Measurements from ENCODE around the gene PMM2. TPM values are rescaled to one million over a fixed set of nuclear protein-coding genes. Genes with fewer than 3 reads are reported as not detected.

The PMM2 gene
- total RNA-seq, 1 experiment from 2014 or later: 53.3 TPM

- H3K4me3 ChIP-seq (replicated peaks in 1 of 2; ENCODE audit: low read depth in 1 of 2, low read length in 2 of 2): no peak overlapping the region
- intact Hi-C loops (cut with micrococcal nuclease): no loop called here
- no peaks in the 10 kb centered on the region for H3K9me3 ChIP-seq (ENCODE audit: control insufficient read depth in 1 of 2, insufficient read depth in 1 of 2, low read depth in 1 of 2, low read length in 2 of 2)
- DNase-seq (ENCODE audit: low read depth, low spot score) (no peak), ATAC-seq (no peak)
- no peaks in the 10 kb centered on the region for H3K79me2 ChIP-seq (ENCODE audit: insufficient read depth, low read length)
- ChIA-PET RAD21 (ENCODE audit: low non-redundant PET in 1 of 2, low total read pairs in 2 of 2, uncharacterized antibody in 2 of 2, unreplicated experiment in 2 of 2) (no interaction called here), CTCF (no interaction called here), POLR2A (no interaction called here)
- no peak overlapping the region for H3K4me2 ChIP-seq (ENCODE audit: low read length)
- H3K27me3 ChIP-seq (ENCODE audit: insufficient read depth, low read length): no peaks in the 10 kb centered on the region
- H3K9me2 ChIP-seq (ENCODE audit: insufficient read depth): no peaks in the 10 kb centered on the region
- no peaks in the 10 kb centered on the region for H3K4me1 ChIP-seq (ENCODE audit: control insufficient read depth in 1 of 2, insufficient read depth in 2 of 2, low read length in 2 of 2)
- no peak for TF ChIP-seq EZH2 (IDR thresholded peaks at IDR 0.05)
- TF ChIP-seq CBX3 (IDR thresholded peaks at IDR 0.05; ENCODE audit: low read depth): no peak
- TF ChIP-seq SP1 (IDR thresholded peaks at IDR 0.05; ENCODE audit: low read depth): no peak
- TF ChIP-seq, protein P1, sequence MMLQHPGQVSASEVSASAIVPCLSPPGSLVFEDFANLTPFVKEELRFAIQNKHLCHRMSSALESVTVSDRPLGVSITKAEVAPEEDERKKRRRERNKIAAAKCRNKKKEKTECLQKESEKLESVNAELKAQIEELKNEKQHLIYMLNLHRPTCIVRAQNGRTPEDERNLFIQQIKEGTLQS (IDR thresholded peaks at IDR 0.05): no peak
- no peak for TF ChIP-seq YY1 (IDR thresholded peaks at IDR 0.05; ENCODE audit: extremely low read depth, insufficient replicate concordance, low read depth, low read length)
- no peak for TF ChIP-seq ELF1 (IDR thresholded peaks at IDR 0.05; ENCODE audit: borderline replicate concordance, low read depth)
- no peak for TF ChIP-seq POLR2A (IDR thresholded peaks at IDR 0.05; ENCODE audit: borderline replicate concordance, extremely low read depth, insufficient read depth, insufficient read length)
- TF ChIP-seq POLR2AphosphoS5 (IDR thresholded peaks at IDR 0.05; ENCODE audit: low read depth, low read length): no peak
- TF ChIP-seq MAX (IDR thresholded peaks at IDR 0.05): no peak
- TF ChIP-seq ZFX (IDR thresholded peaks at IDR 0.05): no peak
- TF ChIP-seq SRF (IDR thresholded peaks at IDR 0.05; ENCODE audit: low read depth): no peak
- TF ChIP-seq, protein P2, sequence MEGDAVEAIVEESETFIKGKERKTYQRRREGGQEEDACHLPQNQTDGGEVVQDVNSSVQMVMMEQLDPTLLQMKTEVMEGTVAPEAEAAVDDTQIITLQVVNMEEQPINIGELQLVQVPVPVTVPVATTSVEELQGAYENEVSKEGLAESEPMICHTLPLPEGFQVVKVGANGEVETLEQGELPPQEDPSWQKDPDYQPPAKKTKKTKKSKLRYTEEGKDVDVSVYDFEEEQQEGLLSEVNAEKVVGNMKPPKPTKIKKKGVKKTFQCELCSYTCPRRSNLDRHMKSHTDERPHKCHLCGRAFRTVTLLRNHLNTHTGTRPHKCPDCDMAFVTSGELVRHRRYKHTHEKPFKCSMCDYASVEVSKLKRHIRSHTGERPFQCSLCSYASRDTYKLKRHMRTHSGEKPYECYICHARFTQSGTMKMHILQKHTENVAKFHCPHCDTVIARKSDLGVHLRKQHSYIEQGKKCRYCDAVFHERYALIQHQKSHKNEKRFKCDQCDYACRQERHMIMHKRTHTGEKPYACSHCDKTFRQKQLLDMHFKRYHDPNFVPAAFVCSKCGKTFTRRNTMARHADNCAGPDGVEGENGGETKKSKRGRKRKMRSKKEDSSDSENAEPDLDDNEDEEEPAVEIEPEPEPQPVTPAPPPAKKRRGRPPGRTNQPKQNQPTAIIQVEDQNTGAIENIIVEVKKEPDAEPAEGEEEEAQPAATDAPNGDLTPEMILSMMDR (IDR thresholded peaks at IDR 0.05 in 2 of 3, conservative IDR thresholded peaks at IDR 0.05 in 1 of 3; ENCODE audit: borderline replicate concordance in 1 of 3, insufficient read depth in 1 of 3, low read depth in 2 of 3, low read length in 2 of 3): no peak
- TF ChIP-seq, protein P3, sequence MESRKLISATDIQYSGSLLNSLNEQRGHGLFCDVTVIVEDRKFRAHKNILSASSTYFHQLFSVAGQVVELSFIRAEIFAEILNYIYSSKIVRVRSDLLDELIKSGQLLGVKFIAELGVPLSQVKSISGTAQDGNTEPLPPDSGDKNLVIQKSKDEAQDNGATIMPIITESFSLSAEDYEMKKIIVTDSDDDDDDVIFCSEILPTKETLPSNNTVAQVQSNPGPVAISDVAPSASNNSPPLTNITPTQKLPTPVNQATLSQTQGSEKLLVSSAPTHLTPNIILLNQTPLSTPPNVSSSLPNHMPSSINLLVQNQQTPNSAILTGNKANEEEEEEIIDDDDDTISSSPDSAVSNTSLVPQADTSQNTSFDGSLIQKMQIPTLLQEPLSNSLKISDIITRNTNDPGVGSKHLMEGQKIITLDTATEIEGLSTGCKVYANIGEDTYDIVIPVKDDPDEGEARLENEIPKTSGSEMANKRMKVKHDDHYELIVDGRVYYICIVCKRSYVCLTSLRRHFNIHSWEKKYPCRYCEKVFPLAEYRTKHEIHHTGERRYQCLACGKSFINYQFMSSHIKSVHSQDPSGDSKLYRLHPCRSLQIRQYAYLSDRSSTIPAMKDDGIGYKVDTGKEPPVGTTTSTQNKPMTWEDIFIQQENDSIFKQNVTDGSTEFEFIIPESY (IDR thresholded peaks at IDR 0.05; ENCODE audit: extremely low read depth, insufficient replicate concordance, low read length): no peak
- no peak for TF ChIP-seq EGR1 (IDR thresholded peaks at IDR 0.05; ENCODE audit: low read depth)
- TF ChIP-seq, protein P4, sequence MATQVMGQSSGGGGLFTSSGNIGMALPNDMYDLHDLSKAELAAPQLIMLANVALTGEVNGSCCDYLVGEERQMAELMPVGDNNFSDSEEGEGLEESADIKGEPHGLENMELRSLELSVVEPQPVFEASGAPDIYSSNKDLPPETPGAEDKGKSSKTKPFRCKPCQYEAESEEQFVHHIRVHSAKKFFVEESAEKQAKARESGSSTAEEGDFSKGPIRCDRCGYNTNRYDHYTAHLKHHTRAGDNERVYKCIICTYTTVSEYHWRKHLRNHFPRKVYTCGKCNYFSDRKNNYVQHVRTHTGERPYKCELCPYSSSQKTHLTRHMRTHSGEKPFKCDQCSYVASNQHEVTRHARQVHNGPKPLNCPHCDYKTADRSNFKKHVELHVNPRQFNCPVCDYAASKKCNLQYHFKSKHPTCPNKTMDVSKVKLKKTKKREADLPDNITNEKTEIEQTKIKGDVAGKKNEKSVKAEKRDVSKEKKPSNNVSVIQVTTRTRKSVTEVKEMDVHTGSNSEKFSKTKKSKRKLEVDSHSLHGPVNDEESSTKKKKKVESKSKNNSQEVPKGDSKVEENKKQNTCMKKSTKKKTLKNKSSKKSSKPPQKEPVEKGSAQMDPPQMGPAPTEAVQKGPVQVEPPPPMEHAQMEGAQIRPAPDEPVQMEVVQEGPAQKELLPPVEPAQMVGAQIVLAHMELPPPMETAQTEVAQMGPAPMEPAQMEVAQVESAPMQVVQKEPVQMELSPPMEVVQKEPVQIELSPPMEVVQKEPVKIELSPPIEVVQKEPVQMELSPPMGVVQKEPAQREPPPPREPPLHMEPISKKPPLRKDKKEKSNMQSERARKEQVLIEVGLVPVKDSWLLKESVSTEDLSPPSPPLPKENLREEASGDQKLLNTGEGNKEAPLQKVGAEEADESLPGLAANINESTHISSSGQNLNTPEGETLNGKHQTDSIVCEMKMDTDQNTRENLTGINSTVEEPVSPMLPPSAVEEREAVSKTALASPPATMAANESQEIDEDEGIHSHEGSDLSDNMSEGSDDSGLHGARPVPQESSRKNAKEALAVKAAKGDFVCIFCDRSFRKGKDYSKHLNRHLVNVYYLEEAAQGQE (IDR thresholded peaks at IDR 0.05; ENCODE audit: low read depth): no peak
- no peak for TF ChIP-seq TCF7L2 (IDR thresholded peaks at IDR 0.05; ENCODE audit: borderline replicate concordance, extremely low read depth, insufficient read depth, insufficient read length)
- TF ChIP-seq EZH2phosphoT487 (IDR thresholded peaks at IDR 0.05; ENCODE audit: borderline replicate concordance): no peak
- no peak overlapping the region for H2AFZ ChIP-seq (ENCODE audit: low read depth, low read length, poor library complexity, severe bottlenecking)
- BruUV-seq (replicated peaks): no TSS peak
- no peaks in the 10 kb centered on the region for H3K36me3 ChIP-seq (ENCODE audit: control insufficient read depth in 1 of 2, insufficient read depth in 2 of 2, low read length in 2 of 2)
- H3K27ac ChIP-seq (ENCODE audit: low read depth, low read length): no peak overlapping the region
- H4K20me1 ChIP-seq (ENCODE audit: insufficient read depth): no peaks in the 10 kb centered on the region
- no peak overlapping the region for H3K9ac ChIP-seq (ENCODE audit: low read length)
Measured at GRCh38 chr16:8782673-8783072, 15.0 kb upstream of the PMM2 start.

All from HCT116 (cell line).